ENCODE data around the gene FUOM.

The FUOM gene

DNA sequence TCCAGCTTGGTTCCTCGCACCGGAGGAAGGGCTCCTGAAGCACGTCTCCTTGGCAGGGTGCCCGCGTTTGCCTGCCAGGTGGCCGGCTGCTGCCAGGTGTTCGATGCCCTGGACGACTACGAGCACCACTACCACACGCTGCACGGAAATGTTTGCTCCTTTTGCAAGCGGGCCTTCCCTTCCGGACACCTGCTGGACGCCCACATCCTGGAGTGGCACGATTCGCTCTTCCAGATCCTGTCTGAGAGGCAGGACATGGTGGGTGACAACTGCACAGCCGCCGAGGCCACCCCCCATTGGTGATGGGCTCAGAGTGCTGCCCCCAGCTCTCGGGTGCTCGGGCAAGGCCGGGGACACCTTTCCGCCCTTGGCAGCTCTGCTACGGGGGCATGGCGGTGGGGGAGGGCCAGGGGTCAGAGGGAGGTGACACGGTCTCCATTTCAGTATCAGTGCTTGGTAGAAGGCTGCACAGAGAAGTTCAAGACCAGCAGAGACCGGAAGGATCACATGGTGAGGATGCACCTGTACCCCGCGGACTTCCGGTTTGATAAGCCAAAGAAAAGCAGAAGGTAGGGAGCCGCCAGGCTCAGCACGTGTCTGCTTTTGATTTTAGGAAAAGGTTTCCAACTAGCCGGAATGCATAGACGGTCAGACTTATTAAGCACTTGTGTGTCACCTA is 48.0 kb downstream of the FUOM start:
- no peak for DNase-seq

DNA sequence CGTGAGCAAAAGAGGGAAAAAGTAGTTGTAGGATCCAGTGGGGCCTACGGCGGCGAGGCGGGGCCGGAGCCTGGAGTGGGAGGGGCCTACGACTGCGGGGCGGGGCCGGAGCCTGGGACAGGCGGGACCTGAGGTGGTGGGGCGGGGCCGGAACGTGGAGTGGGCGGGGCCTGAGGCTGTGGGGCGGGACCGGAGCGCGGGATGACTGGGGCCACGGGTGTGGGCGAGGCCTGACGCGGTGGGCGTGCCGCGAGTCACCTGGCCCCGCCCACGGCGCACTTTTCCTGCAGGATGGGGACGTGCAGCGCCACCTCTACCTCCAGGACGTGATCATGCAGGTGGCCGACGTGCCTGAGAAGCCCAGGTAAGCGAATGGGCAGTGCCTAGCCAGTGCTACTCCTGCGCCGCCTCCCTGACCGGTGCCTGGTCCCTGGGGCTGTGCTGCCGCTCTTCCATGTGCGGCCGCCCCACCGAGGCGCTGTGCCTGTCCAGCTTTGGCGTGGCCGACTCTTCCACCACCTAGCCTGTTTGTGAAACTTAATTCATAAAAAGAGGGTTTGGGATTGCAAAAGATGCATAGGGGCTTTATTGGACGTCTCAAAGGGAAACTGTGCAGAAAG is 48.6 kb downstream of the FUOM start:
- peak; percentile 98 for DNase-seq

DNA sequence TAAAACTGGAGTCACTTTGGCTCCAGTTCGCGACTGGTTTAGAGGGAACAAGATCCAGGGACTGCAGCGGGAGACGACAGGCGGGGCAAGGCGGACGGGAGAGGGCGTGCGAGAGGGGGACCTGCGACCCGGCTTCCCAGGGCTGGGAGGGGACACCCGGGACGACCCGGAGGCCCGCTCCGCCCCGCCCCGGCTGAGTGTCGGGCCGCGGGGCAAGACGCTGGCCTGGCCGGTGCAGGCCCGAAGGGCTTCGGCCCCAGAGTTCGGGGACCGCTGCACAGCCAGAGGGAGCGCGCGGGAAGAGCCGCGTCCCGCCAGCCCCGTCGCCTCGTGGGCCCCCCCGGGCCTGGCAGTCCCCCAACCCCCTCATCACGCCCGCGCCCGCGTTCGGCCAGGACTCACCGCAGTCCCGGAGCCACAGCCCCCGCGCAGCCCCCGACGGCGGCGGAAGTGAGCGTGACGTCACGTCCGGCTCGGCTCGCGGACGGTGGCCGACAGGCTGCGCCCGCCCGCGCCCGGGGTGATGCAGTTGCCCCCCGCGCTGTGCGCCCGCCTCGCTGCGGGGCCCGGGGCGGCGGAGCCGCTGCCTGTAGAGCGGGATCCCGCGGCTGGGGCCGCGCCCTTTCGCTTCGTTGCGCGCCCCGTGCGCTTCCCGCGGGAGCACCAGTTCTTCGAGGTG is 49.3 kb downstream of the FUOM start, which contains the start of the genes TUBGCP2 and ZNF511:
Gene TUBGCP2, minus strand, starts transcription at position 452 of the 679 bp plus-strand sequence. CDS start 5,931 bp downstream, outside the sequence.
Gene ZNF511, plus strand, starts transcription at position 494 of the 679 bp plus-strand sequence. Its CDS starts 30 bp downstream, at position 524.
- peak; percentile 84 for DNase-seq

DNA sequence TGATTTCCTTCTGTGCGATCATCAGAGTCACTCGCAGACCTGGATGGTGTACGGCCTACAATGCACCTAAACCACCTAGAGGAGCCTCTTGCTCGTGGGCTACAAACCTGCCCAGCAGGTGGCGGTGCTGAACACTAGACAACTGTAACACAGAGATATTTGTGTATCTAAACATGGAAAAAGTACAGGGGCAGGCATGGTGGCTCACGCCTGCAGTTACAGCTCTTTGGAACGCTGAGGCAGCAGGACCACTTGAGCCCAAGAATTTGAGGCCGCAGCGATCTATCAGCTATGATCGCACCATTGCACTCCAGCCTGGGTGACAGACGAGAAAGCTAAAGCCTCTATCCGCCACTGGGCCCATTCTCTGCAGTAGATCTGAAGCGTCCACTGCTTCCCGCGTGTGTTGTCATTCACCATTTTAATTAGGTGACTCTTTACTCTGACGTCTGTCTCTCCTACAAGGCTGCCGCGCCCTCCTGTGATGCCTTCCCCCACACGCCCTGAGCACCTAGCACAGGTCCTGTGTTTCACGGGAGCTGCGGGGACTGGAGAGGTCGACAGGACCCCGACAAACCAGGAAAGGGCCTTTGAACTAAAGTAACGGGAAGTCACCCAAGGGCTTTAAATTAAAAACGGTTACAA is 49.9 kb downstream of the FUOM start:
- DNase-seq = peak; percentile 85

DNA sequence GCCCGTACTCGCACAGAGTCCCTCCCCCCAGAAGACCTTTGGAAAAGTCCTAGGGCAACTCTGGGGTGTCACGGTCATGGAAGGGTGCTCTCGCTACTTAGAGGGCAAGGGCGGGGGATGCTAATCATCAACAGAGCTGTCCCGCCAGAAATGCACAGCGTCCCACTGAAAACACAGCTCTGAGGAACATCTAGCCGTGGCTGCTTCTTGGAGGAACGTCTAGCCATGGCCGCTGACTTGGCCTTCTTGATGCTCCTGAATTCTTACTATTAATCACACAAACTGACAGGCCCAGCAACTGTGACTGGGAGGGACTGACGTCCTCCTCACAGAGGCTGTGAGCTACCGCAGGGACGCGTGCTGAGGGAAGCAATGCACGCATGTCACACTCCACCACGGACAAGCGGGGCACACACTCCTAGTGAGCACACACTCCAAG is 50.9 kb downstream of the FUOM start:
- no peak for DNase-seq

DNA sequence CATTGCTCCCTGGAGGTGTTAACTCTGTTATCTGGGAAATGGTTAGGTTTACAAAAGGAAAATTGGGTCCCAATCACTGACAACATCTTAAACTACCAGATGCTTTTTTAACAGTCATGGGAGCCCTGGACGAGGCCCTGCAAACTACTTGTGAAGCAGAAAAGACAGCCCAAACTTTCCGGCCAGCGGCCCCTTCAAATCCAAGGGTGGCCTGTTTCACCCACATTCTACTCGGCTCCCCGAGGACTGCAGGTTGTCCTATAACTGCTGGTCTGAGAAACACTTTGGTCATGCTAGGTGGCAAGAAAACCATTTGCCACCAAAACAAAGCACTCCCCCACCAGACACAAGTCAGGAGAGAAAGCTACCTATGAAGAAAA is 51.7 kb downstream of the FUOM start:
- no peak for DNase-seq

Data from T-helper 9 cell (primary cell).